ENCODE data around the gene IRS1. TPM values are rescaled to one million over a fixed set of nuclear protein-coding genes. Genes with fewer than 3 reads are reported as not detected.
A peak's percentile ranks its signal among the peaks of the same experiment; 100 is the strongest.

Gene IRS1
- total and polyA plus RNA-seq, 2 donors: 26.8 to 28.5 TPM

GRCh38 chr2:226798422-226799210 is 1.0 kb downstream of the IRS1 start:
- no peak for DNase-seq (ENCODE audit: extremely low spot score)
- Histone ChIP-seq H3K4me3 (ENCODE audit: low read depth, low read length) (peak overlapping the region; percentile 81), H3K27ac (ENCODE audit: low read depth) (peak overlapping the region; percentile 93), H3K4me1 (ENCODE audit: insufficient read depth) (no peaks in the 10 kb centered on the region), H3K36me3 (ENCODE audit: insufficient read depth) (peaks cover 4% of the 10 kb centered on the region)
- WGBS: under 1% methylated on average over 80 of the region's 80 CpGs

GRCh38 chr2:226797989-226798421 is 1.6 kb downstream of the IRS1 start:
- Histone ChIP-seq H3K4me3 (ENCODE audit: low read depth, low read length) (peak overlapping the region; percentile 81), H3K4me1 (ENCODE audit: insufficient read depth) (no peaks in the 10 kb centered on the region), H3K27ac (ENCODE audit: low read depth) (peak overlapping the region; percentile 93), H3K36me3 (ENCODE audit: insufficient read depth) (peaks cover 4% of the 10 kb centered on the region)
- no peak for DNase-seq (ENCODE audit: extremely low spot score)
- 19% methylated on average over 23 of the region's 23 CpGs for WGBS

- DNase-seq (ENCODE audit: extremely low spot score): no peak
- 52% methylated on average over 50 of the region's 50 CpGs for WGBS
- no peaks in the 10 kb centered on the region for H3K4me1 ChIP-seq (ENCODE audit: insufficient read depth)
Measured at GRCh38 chr2:226797289-226797988, 2.2 kb downstream of the IRS1 start.

GRCh38 chr2:226796840-226797288 is 2.8 kb downstream of the IRS1 start:
- H3K36me3 ChIP-seq (ENCODE audit: insufficient read depth): peaks cover 4% of the 10 kb centered on the region
- H3K4me1 ChIP-seq (ENCODE audit: insufficient read depth): no peaks in the 10 kb centered on the region
- H3K4me3 ChIP-seq (ENCODE audit: low read depth, low read length): peak overlapping the region; percentile 81
- 26% methylated on average over 17 of the region's 17 CpGs for WGBS
- H3K27ac ChIP-seq (ENCODE audit: low read depth): peak overlapping the region; percentile 71
- no peak for DNase-seq (ENCODE audit: extremely low spot score)

More at GRCh38 chr2:226797289-226797988, 2.2 kb downstream of the IRS1 start:
- Histone ChIP-seq H3K36me3 (ENCODE audit: insufficient read depth) (peaks cover 4% of the 10 kb centered on the region), H3K27ac (ENCODE audit: low read depth) (peak overlapping the region; percentile 93), H3K4me3 (ENCODE audit: low read depth, low read length) (peak overlapping the region; percentile 81)

GRCh38 chr2:226796012-226796839 is 3.4 kb downstream of the IRS1 start:
- WGBS: 40% methylated on average over 25 of the region's 25 CpGs
- no peak for DNase-seq (ENCODE audit: extremely low spot score)
- Histone ChIP-seq H3K36me3 (ENCODE audit: insufficient read depth) (peaks cover 4% of the 10 kb centered on the region), H3K4me1 (ENCODE audit: insufficient read depth) (no peaks in the 10 kb centered on the region), H3K27ac (ENCODE audit: low read depth) (peak overlapping the region; percentile 71), H3K4me3 (ENCODE audit: low read depth, low read length) (peak overlapping the region; percentile 81)

GRCh38 chr2:226795281-226796011 is 4.2 kb downstream of the IRS1 start:
- Histone ChIP-seq H3K4me1 (ENCODE audit: insufficient read depth) (no peaks in the 10 kb centered on the region), H3K4me3 (ENCODE audit: low read depth, low read length) (peak overlapping the region; percentile 81), H3K27ac (ENCODE audit: low read depth) (peak overlapping the region; percentile 71), H3K36me3 (ENCODE audit: insufficient read depth) (peaks cover 4% of the 10 kb centered on the region)
- 29% methylated on average over 26 of the region's 26 CpGs for WGBS
- no peak for DNase-seq (ENCODE audit: extremely low spot score)

GRCh38 chr2:226794751-226795171 is 4.9 kb downstream of the IRS1 start:
- no peak for DNase-seq (ENCODE audit: extremely low spot score)
- H3K36me3 ChIP-seq (ENCODE audit: insufficient read depth): peaks cover 4% of the 10 kb centered on the region
- no peaks in the 10 kb centered on the region for H3K4me1 ChIP-seq (ENCODE audit: insufficient read depth)
- 18% methylated on average over 9 of the region's 9 CpGs for WGBS
- peak overlapping the region; percentile 72 for H3K27ac ChIP-seq (ENCODE audit: low read depth)
- peak overlapping the region; percentile 81 for H3K4me3 ChIP-seq (ENCODE audit: low read depth, low read length)

GRCh38 chr2:226794196-226794661 is 5.4 kb downstream of the IRS1 start:
- peak overlapping the region; percentile 72 for H3K27ac ChIP-seq (ENCODE audit: low read depth)
- peak overlapping the region; percentile 81 for H3K4me3 ChIP-seq (ENCODE audit: low read depth, low read length)
- no peaks in the 10 kb centered on the region for H3K4me1 ChIP-seq (ENCODE audit: insufficient read depth)
- no peak for DNase-seq (ENCODE audit: extremely low spot score)
- H3K36me3 ChIP-seq (ENCODE audit: insufficient read depth): peaks cover 4% of the 10 kb centered on the region
- 14% methylated on average over 4 of the region's 4 CpGs for WGBS

GRCh38 chr2:226793646-226794045 is 6.0 kb downstream of the IRS1 start:
- H3K36me3 ChIP-seq (ENCODE audit: insufficient read depth): peaks cover 4% of the 10 kb centered on the region
- DNase-seq (ENCODE audit: extremely low spot score): no peak
- peak overlapping the region; percentile 34 for H3K27ac ChIP-seq (ENCODE audit: low read depth)
- H3K4me3 ChIP-seq (ENCODE audit: low read depth, low read length): peak overlapping the region; percentile 81
- 11% methylated on average over 2 of the region's 2 CpGs for WGBS
- H3K4me1 ChIP-seq (ENCODE audit: insufficient read depth): no peaks in the 10 kb centered on the region

- peak overlapping the region; percentile 70 for H3K4me3 ChIP-seq (ENCODE audit: low read depth, low read length)
- no peak for DNase-seq (ENCODE audit: extremely low spot score)
- H3K36me3 ChIP-seq (ENCODE audit: insufficient read depth): peaks cover 4% of the 10 kb centered on the region
- peak overlapping the region; percentile 95 for H3K27ac ChIP-seq (ENCODE audit: low read depth)
- no peaks in the 10 kb centered on the region for H3K4me1 ChIP-seq (ENCODE audit: insufficient read depth)
- 24% methylated on average over 7 of the region's 7 CpGs for WGBS
Measured at GRCh38 chr2:226792155-226792881, 7.3 kb downstream of the IRS1 start.

- Histone ChIP-seq H3K4me1 (ENCODE audit: insufficient read depth) (no peaks in the 10 kb centered on the region), H3K4me3 (ENCODE audit: low read depth, low read length) (peak overlapping the region; percentile 70), H3K27ac (ENCODE audit: low read depth) (peak overlapping the region; percentile 95), H3K36me3 (ENCODE audit: insufficient read depth) (peaks cover 4% of the 10 kb centered on the region)
- under 1% methylated on average over 56 of the region's 56 CpGs for WGBS
- no peak for DNase-seq (ENCODE audit: extremely low spot score)
Measured at GRCh38 chr2:226791487-226792081, 8.0 kb downstream of the IRS1 start.

GRCh38 chr2:226791056-226791486 is 8.5 kb downstream of the IRS1 start:
- Histone ChIP-seq H3K4me1 (ENCODE audit: insufficient read depth) (no peaks in the 10 kb centered on the region), H3K36me3 (ENCODE audit: insufficient read depth) (peaks cover under 1% of the 10 kb centered on the region), H3K4me3 (ENCODE audit: low read depth, low read length) (peak overlapping the region; percentile 70), H3K27ac (ENCODE audit: low read depth) (peak overlapping the region; percentile 88)
- 2% methylated on average over 24 of the region's 24 CpGs for WGBS
- DNase-seq (ENCODE audit: extremely low spot score): no peak

Data from urinary bladder (tissue), 4 donors.